ENCODE data around the gene DBT.
"Not testable (repeated sequence)": the region's sequence is repeated elsewhere in the genome, so short reads cannot be mapped to it uniquely, and the experiment has no call there.

The DBT gene

GRCh38 chr1:100250264-100250663 is 630 bp upstream of the DBT start:
- DNase-seq, result peak in 1 of 3 experiments; percentile 34

GRCh38 chr1:100249155-100249536 is 488 bp downstream of the DBT start:
- no peak for DNase-seq

GRCh38 chr1:100246738-100247137 is 2.9 kb downstream of the DBT start:
- no peak for DNase-seq

- no peak for DNase-seq
These were observed 9.0 kb downstream of the DBT start for GRCh38 chr1:100240631-100241030.

- DNase-seq, result peak in 1 of 3 experiments; percentile 14
These were observed 9.7 kb downstream of the DBT start for GRCh38 chr1:100239961-100240360.

- no peak for DNase-seq
These were observed 12.5 kb downstream of the DBT start for GRCh38 chr1:100237091-100237490.

GRCh38 chr1:100234432-100234831 is 15.2 kb downstream of the DBT start:
- no peak for DNase-seq

- DNase-seq, result not testable (repeated sequence)
These were observed 16.1 kb downstream of the DBT start for GRCh38 chr1:100233566-100233965.

GRCh38 chr1:100232156-100232555 is 17.5 kb downstream of the DBT start:
- DNase-seq, result no peak

GRCh38 chr1:100231721-100232120 is 17.9 kb downstream of the DBT start:
- DNase-seq, result no peak

GRCh38 chr1:100230765-100231164 is 18.9 kb downstream of the DBT start:
- DNase-seq, result no peak

GRCh38 chr1:100229681-100230443 is 19.8 kb downstream of the DBT start:
- no peak for DNase-seq

GRCh38 chr1:100222428-100222827 is 27.2 kb downstream of the DBT start:
- no peak for DNase-seq

GRCh38 chr1:100219883-100220282 is 29.8 kb downstream of the DBT start:
- no peak for DNase-seq

- DNase-seq, result no peak
These were observed 30.2 kb downstream of the DBT start for GRCh38 chr1:100219457-100219856.

- no peak for DNase-seq
These were observed 31.8 kb downstream of the DBT start for GRCh38 chr1:100217834-100218233.

- no peak for DNase-seq
These were observed 34.5 kb downstream of the DBT start for GRCh38 chr1:100215101-100215500.

GRCh38 chr1:100213141-100213540 is 36.5 kb downstream of the DBT start:
- no peak for DNase-seq

- DNase-seq, result no peak
These were observed 43.3 kb downstream of the DBT start for GRCh38 chr1:100206301-100206700.

GRCh38 chr1:100205593-100205992 is 44.0 kb downstream of the DBT start:
- not testable (repeated sequence) for DNase-seq

GRCh38 chr1:100205103-100205502 is 44.5 kb downstream of the DBT start:
- DNase-seq, result not testable (repeated sequence)

GRCh38 chr1:100202703-100203102 is 46.9 kb downstream of the DBT start:
- DNase-seq, result not testable (repeated sequence)

GRCh38 chr1:100200060-100200459 is 49.6 kb downstream of the DBT start:
- not testable (repeated sequence) for DNase-seq

GRCh38 chr1:100198596-100198995 is 51.0 kb downstream of the DBT start:
- DNase-seq, result no peak

GRCh38 chr1:100188617-100189016 is 61.0 kb downstream of the DBT start:
- DNase-seq, result peak in 2 of 3 experiments; percentile 25 to 83
